HCT116 (cell line): Measurements from ENCODE around the gene KIF27. TPM values are rescaled to one million over a fixed set of nuclear protein-coding genes. Genes with fewer than 3 reads are reported as not detected.
"Not testable (repeated sequence)": the region's sequence is repeated elsewhere in the genome, so short reads cannot be mapped to it uniquely, and the experiment has no call there.

Experiments
- ATAC-seq: fragments of 200-7000 bp; cut with Tn5 transposase; 2 replicates; pipeline ENCODE4 v1.9.1; 2020; ENCODE audit warnings: mild to moderate bottlenecking, moderate library complexity
- BruUV-seq: library from RNA; stranded (reverse); fragments of 400-500 nt; replicated peaks from 2 replicates; lab custom pipeline; 2021; lab: Mats Ljungman, UMichigan
- CTCF ChIA-PET: fragments of 300-600 bp; sonication (Branson Sonifier 250); formaldehyde crosslinking; loops from one replicate; lab custom pipeline; 2021; ENCODE audit warnings: antibody characterized with exemption; lab: Charles Lee
- POLR2A ChIA-PET: fragments of 300-600, 350-600 bp; sonication (Branson Sonifier 250); formaldehyde crosslinking; loops from one replicate; lab custom pipeline; 2021; ENCODE audit warnings: antibody characterized with exemption; lab: Charles Lee
- RAD21 ChIA-PET, 2 experiments: fragments of 300-600 bp; sonication (Branson Sonifier 250); formaldehyde crosslinking; loops; one replicate each; lab custom pipeline; 2023; ENCODE audit warnings: low total read pairs in 2 of 2; ENCODE audit not compliant: uncharacterized antibody in 2 of 2, unreplicated experiment in 2 of 2, low non-redundant PET in 1 of 2; lab: Charles Lee
- DNase-seq: peaks from one replicate; pipeline ENCODE4 v3.0.0-alpha.2; 2010; ENCODE audit warnings: low read depth, low spot score
- H2AFZ ChIP-seq: fragments of 200-600 bp; shearing (Covaris generic), sonication (generic); 2 replicates; pipeline ENCODE4 v1.6.1; 2017; ENCODE audit warnings: low read depth, mixed run types, mixed read lengths, antibody characterized with exemption, low read length; ENCODE audit not compliant: poor library complexity, severe bottlenecking
- H3K27ac ChIP-seq: 2 replicates; pipeline ENCODE4 v1.5.1; 2012; ENCODE audit warnings: low read depth, low read length
- H3K27me3 ChIP-seq: fragments of 200-600 bp; sonication (generic); 2 replicates; pipeline ENCODE4 v1.6.1; 2016; ENCODE audit warnings: mixed run types, low read length, mixed read lengths; ENCODE audit not compliant: insufficient read depth
- H3K36me3 ChIP-seq, 2 experiments: fragments of 200-500 bp in 1 of 2; fragments of 200-600 bp in 1 of 2; sonication (Bioruptor generic) in 1 of 2; sonication (generic) in 1 of 2; 2 replicates each; pipeline versions ENCODE4 v1.5.1 to v1.6.1; 2014 to 2016; ENCODE audit warnings: low read length in 2 of 2, inconsistent platforms in 1 of 2, mixed read lengths in 1 of 2, mixed run types in 1 of 2; ENCODE audit not compliant: insufficient read depth in 2 of 2, control insufficient read depth in 1 of 2
- H3K4me1 ChIP-seq, 2 experiments: fragments of 200-600 bp in 1 of 2; sonication (generic) in 1 of 2; 2 replicates each; pipeline versions ENCODE4 v1.5.1 to v1.6.1; 2012 to 2017; ENCODE audit warnings: low read length in 2 of 2, inconsistent platforms in 1 of 2, mild to moderate bottlenecking in 1 of 2, mixed read lengths in 1 of 2, mixed run types in 1 of 2, moderate library complexity in 1 of 2; ENCODE audit not compliant: insufficient read depth in 2 of 2, control insufficient read depth in 1 of 2
- H3K4me2 ChIP-seq: fragments of 200-600 bp; sonication (generic); 2 replicates; pipeline ENCODE4 v1.6.1; 2017; ENCODE audit warnings: mixed run types, low read length, mixed read lengths
- H3K4me3 ChIP-seq, 2 experiments: fragments of 200-600 bp in 1 of 2; sonication (generic) in 1 of 2; replicated peaks in 1 of 2; 2 replicates each; pipeline ENCODE4 v1.5.1; 2011 to 2016; ENCODE audit warnings: low read length in 2 of 2, control low read depth in 1 of 2, low read depth in 1 of 2, mild to moderate bottlenecking in 1 of 2, mixed read lengths in 1 of 2, mixed run types in 1 of 2
- H3K79me2 ChIP-seq: fragments of 200-600 bp; sonication (generic); 2 replicates; pipeline ENCODE4 v1.6.1; 2017; ENCODE audit warnings: mild to moderate bottlenecking, mixed run types, low read length, moderate library complexity, mixed read lengths; ENCODE audit not compliant: insufficient read depth
- H3K9ac ChIP-seq: fragments of 200-600 bp; sonication (generic); 2 replicates; pipeline ENCODE4 v1.6.1; 2016; ENCODE audit warnings: low read length, mixed read lengths
- H3K9me2 ChIP-seq: fragments of 200-600 bp; sonication (generic), shearing (Covaris generic); 2 replicates; pipeline ENCODE4 v1.6.1; 2017; ENCODE audit warnings: mixed run types, mild to moderate bottlenecking, moderate library complexity; ENCODE audit not compliant: insufficient read depth
- H3K9me3 ChIP-seq, 2 experiments: fragments of 200-500 bp in 1 of 2; fragments of 200-600 bp in 1 of 2; sonication (Bioruptor generic) in 1 of 2; sonication (generic) in 1 of 2; 2 replicates each; pipeline ENCODE4 v1.6.1; 2014 to 2017; ENCODE audit warnings: low read length in 2 of 2, mixed read lengths in 2 of 2, inconsistent platforms in 1 of 2, low read depth in 1 of 2, mild to moderate bottlenecking in 1 of 2, mixed run types in 1 of 2, moderate library complexity in 1 of 2; ENCODE audit not compliant: control insufficient read depth in 1 of 2, insufficient read depth in 1 of 2
- H4K20me1 ChIP-seq: fragments of 200-600 bp; sonication (generic), shearing (Covaris generic); 2 replicates; pipeline ENCODE4 v1.6.1; 2017; ENCODE audit warnings: mixed run types, mild to moderate bottlenecking, moderate library complexity; ENCODE audit not compliant: insufficient read depth
- RAD21 ChIP-seq: IDR thresholded peaks from 2 replicates; pipeline ENCODE4 v1.6.1; 2012; ENCODE audit warnings: low read depth, mild to moderate bottlenecking
- intact Hi-C: fragments of 100-400 bp; cut with micrococcal nuclease; formaldehyde crosslinking; loops from 2 replicates; pipeline ENCODE4 v1.10.0; 2022
- total RNA-seq: library from RNA; stranded (reverse); gene quantifications from one replicate; pipeline ENCODE4 v1.2.1, GENCODE V29; 2021; ENCODE audit not compliant: unreplicated experiment
- TF ChIP-seq, protein P1 (sequence below), 3 experiments: fragments of 200-600 bp in 1 of 3; sonication (generic) in 1 of 3; IDR thresholded peaks in 2 of 3; conservative IDR thresholded peaks in 1 of 3; 2 replicates each; pipeline ENCODE4 v1.5.1; 2012 to 2017; ENCODE audit warnings: low read depth in 2 of 3, low read length in 2 of 3, antibody characterized with exemption in 1 of 3, borderline replicate concordance in 1 of 3, control low read depth in 1 of 3, mild to moderate bottlenecking in 1 of 3, mixed read lengths in 1 of 3, mixed run types in 1 of 3, moderate library complexity in 1 of 3; ENCODE audit not compliant: insufficient read depth in 1 of 3

KIF27 gene
- total RNA-seq, 1 experiment from 2014 or later, result 4.3 TPM

DNA sequence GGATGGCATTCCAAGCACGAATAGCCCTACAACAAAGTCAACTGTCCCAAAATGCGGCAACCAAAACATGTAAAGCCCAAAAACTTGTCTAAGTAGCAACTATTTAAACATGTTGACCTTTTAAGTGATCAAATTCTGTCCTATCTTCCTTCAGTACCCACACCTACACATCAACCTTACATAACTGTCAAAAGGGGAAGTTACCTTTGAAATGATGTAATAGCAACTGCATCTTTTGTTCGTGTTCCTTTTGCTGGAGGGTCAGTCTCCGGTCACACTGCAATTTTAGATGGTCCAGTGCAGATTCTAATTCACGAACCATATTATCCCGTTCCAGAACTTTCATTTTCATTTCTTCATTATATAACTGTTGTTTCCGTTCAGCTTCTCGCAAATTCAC is 71.3 kb downstream of the KIF27 start:
- H3K27me3 ChIP-seq, H3K36me3 ChIP-seq, H3K9me3 ChIP-seq, H2AFZ ChIP-seq, H3K9ac ChIP-seq, RAD21 ChIA-PET, POLR2A ChIA-PET, H3K4me3 ChIP-seq, CTCF ChIA-PET, intact Hi-C loops, H3K27ac ChIP-seq, H4K20me1 ChIP-seq, BruUV-seq, H3K79me2 ChIP-seq, H3K9me2 ChIP-seq, H3K4me1 ChIP-seq, DNase-seq, H3K4me2 ChIP-seq, ATAC-seq: not testable (repeated sequence)

DNA sequence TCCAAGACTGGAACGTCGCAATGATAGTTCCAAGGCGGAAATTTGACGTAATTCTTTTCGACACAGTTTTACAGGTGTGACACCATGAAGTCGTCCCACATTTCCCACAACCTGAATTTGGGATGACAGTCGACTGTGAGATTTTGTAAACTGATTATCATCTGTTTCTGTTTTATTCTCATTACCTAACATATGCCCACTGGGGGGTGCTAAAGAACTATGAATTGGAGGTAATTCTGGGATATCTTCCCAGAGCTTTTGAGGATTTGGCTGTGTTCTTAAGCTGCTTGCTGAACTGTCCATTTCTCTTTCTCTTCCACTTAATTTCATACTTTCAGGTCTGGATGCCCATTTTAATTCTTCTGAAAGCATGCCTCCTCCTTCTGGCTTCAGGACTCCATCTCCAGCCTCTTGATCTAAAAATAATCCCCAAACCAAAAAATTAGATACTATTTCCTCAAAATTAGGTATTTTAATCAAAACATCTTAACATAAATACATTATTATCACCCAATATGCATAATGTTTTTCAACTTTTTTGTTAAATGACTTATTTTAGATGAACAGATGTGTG is 84.1 kb downstream of the KIF27 start:
- RAD21 ChIA-PET, H3K4me2 ChIP-seq, H3K79me2 ChIP-seq, H3K27me3 ChIP-seq, H3K9me3 ChIP-seq, H3K36me3 ChIP-seq, H3K9ac ChIP-seq, BruUV-seq, DNase-seq, H2AFZ ChIP-seq, H3K27ac ChIP-seq, H4K20me1 ChIP-seq, H3K4me1 ChIP-seq, H3K9me2 ChIP-seq, POLR2A ChIA-PET, H3K4me3 ChIP-seq: not testable (repeated sequence)
- peak; percentile 77 for ATAC-seq
- intact Hi-C loops, result loop anchor here (5.0 kb wide), 2 partner anchors 70 to 480 kb away; no protein-coding TSS in a partner anchor
- CTCF ChIA-PET, result interaction anchor here (0.7 to 1.6 kb wide), 2 partner anchors 74 to 213 kb away, joined by 3 read pairs; no protein-coding TSS in a partner anchor
- TF ChIP-seq RAD21, result peak; percentile 39; the same call in 1 of the 2 replicates
- TF ChIP-seq, protein P1, sequence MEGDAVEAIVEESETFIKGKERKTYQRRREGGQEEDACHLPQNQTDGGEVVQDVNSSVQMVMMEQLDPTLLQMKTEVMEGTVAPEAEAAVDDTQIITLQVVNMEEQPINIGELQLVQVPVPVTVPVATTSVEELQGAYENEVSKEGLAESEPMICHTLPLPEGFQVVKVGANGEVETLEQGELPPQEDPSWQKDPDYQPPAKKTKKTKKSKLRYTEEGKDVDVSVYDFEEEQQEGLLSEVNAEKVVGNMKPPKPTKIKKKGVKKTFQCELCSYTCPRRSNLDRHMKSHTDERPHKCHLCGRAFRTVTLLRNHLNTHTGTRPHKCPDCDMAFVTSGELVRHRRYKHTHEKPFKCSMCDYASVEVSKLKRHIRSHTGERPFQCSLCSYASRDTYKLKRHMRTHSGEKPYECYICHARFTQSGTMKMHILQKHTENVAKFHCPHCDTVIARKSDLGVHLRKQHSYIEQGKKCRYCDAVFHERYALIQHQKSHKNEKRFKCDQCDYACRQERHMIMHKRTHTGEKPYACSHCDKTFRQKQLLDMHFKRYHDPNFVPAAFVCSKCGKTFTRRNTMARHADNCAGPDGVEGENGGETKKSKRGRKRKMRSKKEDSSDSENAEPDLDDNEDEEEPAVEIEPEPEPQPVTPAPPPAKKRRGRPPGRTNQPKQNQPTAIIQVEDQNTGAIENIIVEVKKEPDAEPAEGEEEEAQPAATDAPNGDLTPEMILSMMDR (IDR thresholded peaks at IDR 0.05 in 2 of 3, conservative IDR thresholded peaks at IDR 0.05 in 1 of 3; ENCODE audit: borderline replicate concordance in 1 of 3, insufficient read depth in 1 of 3, low read depth in 2 of 3, low read length in 2 of 3), result 0 out of 6 replicates have a peak, but pooled peaks of 1 of the 3 experiments have one; percentile 8

DNA sequence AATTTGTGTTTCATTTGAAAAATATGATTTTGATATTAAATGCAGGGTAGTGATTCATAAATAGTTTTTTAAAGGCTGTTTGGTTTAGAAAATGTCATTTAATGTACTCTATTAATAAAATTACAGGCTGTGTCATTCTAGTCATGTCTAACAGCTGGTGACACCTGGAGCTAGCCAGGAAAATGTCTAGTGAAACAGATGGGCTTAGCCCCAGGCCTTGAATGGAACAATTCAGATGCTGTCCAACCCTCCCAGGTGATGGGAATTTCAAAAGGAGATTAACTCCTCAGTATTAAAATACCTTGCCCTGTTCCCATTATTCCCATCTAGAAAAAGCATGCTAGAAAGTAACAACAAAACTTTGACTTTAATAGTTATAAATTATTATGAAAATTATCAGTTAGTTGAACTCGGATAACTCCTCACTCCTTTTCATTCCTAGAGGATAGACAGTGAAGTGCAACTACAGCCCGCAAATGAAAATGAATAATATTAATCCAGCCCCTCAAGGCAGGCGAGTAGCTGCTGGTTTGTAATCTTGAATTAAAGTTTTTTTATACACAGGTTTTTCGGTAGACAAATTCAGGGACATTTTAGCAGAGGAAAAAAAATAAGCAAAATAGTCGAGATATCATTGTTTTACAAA is 90.7 kb downstream of the KIF27 start:
- H3K27me3 ChIP-seq, RAD21 ChIA-PET, H2AFZ ChIP-seq, H3K9me3 ChIP-seq, H3K36me3 ChIP-seq, BruUV-seq, intact Hi-C loops, H3K4me1 ChIP-seq, H3K79me2 ChIP-seq, H3K4me2 ChIP-seq, DNase-seq, H3K9me2 ChIP-seq, H3K9ac ChIP-seq, H3K4me3 ChIP-seq, POLR2A ChIA-PET, H4K20me1 ChIP-seq, H3K27ac ChIP-seq, CTCF ChIA-PET: not testable (repeated sequence)
- peak; percentile 63; the same call in 1 of the 2 replicates for ATAC-seq
